Brain microvascular endothelial cell (primary cell): ENCODE results near the gene CDKL1.

Experiments
- DNase-seq: peaks from one replicate; pipeline ENCODE4 v3.0.0-alpha.2; 2020
- H3K27ac ChIP-seq: fragments of 250-450 bp; sonication (Bioruptor Pico); 2 replicates; pipeline ENCODE4 v1.5.1; 2020; ENCODE audit warnings: mild to moderate bottlenecking, moderate library complexity
- H3K27me3 ChIP-seq: fragments of 250-450 bp; sonication (Bioruptor Pico); replicated peaks from 2 replicates; pipeline ENCODE4 v1.5.1; 2020; ENCODE audit warnings: mild to moderate bottlenecking
- H3K36me3 ChIP-seq: fragments of 250-450 bp; sonication (Bioruptor Pico); replicated peaks from 2 replicates; pipeline ENCODE4 v1.5.1; 2020; ENCODE audit warnings: mild to moderate bottlenecking
- H3K4me3 ChIP-seq: 2 replicates; pipeline ENCODE4 v1.5.1; 2011; ENCODE audit warnings: low read depth, mild to moderate bottlenecking, control low read depth, low read length, moderate library complexity
- CTCF ChIP-seq: IDR thresholded peaks from 2 replicates; pipeline ENCODE4 v1.5.1; 2011; ENCODE audit warnings: low read depth, mild to moderate bottlenecking, moderate library complexity, low read length, control low read depth, inconsistent platforms; ENCODE audit errors: missing control alignments
- in situ Hi-C: cut with HindIII; loops from 2 replicates; pipeline ENCODE4 v1.10.0; 2017; ENCODE audit warnings: low sequenced_read_pairs, low pct_ligation_motif_present

CDKL1 gene

DNA sequence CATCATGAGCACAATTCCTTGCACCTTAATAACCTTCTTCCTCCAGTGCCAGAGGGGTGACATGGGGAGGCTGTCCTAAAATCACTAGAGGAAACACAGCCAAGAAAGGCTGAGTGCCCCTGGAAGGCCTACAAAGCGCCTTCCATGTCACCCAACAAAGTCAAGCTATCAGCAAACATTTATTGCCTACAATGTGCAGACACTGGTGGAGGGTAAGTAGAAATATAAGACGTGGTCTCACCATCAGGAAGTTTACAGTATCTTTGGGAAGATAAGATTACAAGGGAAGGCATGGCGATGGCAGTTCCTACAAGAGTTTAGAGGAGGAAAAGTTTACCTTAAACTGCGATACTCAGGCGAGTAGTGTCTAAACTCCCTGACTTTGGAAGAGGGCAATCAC lies 56.6 kb downstream of the CDKL1 start:
- in situ Hi-C loops, result no loop called here
- TF ChIP-seq CTCF, result no peak
- Histone ChIP-seq H3K36me3 (no peaks in the 10 kb centered on the region), H3K4me3 (no peak overlapping the region), H3K27ac (no peak overlapping the region), H3K27me3 (no peaks in the 10 kb centered on the region)
- no peak for DNase-seq

DNA sequence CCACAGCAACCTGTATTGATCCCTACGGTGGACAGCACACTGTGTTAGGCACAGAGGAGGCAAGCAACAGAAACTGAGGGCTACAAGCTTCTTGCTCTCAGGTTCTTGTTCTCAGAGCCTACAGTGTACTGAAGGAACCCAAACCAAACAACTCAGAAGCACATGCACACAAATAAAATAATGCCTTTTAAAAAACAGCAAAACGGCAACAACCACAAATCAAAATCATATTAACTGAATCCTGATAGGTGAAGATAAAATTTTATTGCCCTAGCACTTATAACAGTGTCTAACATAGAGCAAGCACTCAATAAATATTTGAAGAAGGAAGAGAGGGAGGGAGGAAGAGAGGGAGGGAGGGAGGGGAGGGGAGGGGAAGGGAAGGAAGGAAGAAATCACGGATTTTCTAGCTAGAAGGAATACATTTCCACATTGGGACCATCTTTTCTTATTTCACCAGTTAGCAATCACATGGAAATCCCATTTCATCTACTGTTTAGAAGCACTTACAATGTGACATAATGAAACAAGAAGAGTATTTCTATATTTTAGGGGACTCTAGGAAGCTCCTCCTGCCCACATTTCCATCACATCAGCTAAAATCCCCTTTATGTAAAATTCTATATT lies 57.4 kb downstream of the CDKL1 start:
- in situ Hi-C loops, result no loop called here

GRCh38 chr14:50338587-50338986 lies 58.1 kb downstream of the CDKL1 start:
- TF ChIP-seq CTCF, result no peak
- in situ Hi-C loops, result no loop called here
- no peaks in the 10 kb centered on the region for H3K27me3 ChIP-seq
- H3K4me3 ChIP-seq, result no peak overlapping the region
- no peak overlapping the region for H3K27ac ChIP-seq
- no peak for DNase-seq
- no peaks in the 10 kb centered on the region for H3K36me3 ChIP-seq

More for the DNA sequence above, 57.4 kb downstream of the CDKL1 start:
- DNase-seq, result no peak
- TF ChIP-seq CTCF, result no peak
- no peaks in the 10 kb centered on the region for H3K27me3 ChIP-seq
- H3K27ac ChIP-seq, result no peak overlapping the region
- no peak overlapping the region for H3K4me3 ChIP-seq
- no peaks in the 10 kb centered on the region for H3K36me3 ChIP-seq

- H3K36me3 ChIP-seq, result no peaks in the 10 kb centered on the region
- in situ Hi-C loops, result no loop called here
- DNase-seq, result peak; percentile 52
- H3K27me3 ChIP-seq, result no peaks in the 10 kb centered on the region
- no peak for TF ChIP-seq CTCF
- no peak overlapping the region for H3K4me3 ChIP-seq
- peak overlapping the region; percentile 35 for H3K27ac ChIP-seq
Observed at GRCh38 chr14:50335989-50336824, 60.5 kb downstream of the CDKL1 start.

- no peaks in the 10 kb centered on the region for H3K27me3 ChIP-seq
- no peaks in the 10 kb centered on the region for H3K36me3 ChIP-seq
- TF ChIP-seq CTCF, result peak; percentile 39
- no peak overlapping the region for H3K4me3 ChIP-seq
- H3K27ac ChIP-seq, result peak overlapping the region; percentile 35
- in situ Hi-C loops, result no loop called here
- peak; percentile 72 for DNase-seq
Observed at GRCh38 chr14:50335389-50335788, 61.3 kb downstream of the CDKL1 start.
